Skeletal muscle satellite cell (primary cell): Measurements from ENCODE around the gene TMEM151A.

Experiments
- H3K27me3 ChIP-seq: 2 replicates; pipeline ENCODE4 v1.7.0; 2013; ENCODE audit warnings: low read length; ENCODE audit not compliant: control insufficient read depth, insufficient read depth
- H3K36me3 ChIP-seq: 2 replicates; pipeline ENCODE4 v1.7.0; 2013; ENCODE audit warnings: mild to moderate bottlenecking, control low read depth, low read length; ENCODE audit not compliant: insufficient read depth
- H3K4me1 ChIP-seq: 2 replicates; pipeline ENCODE4 v1.7.0; 2013; ENCODE audit warnings: low read length; ENCODE audit not compliant: control insufficient read depth, insufficient read depth
- H3K4me2 ChIP-seq: 2 replicates; pipeline ENCODE4 v1.7.0; 2013; ENCODE audit warnings: mild to moderate bottlenecking, low read length
- H3K4me3 ChIP-seq: 2 replicates; pipeline ENCODE4 v1.7.0; 2013; ENCODE audit warnings: low read length
- H3K9ac ChIP-seq: 2 replicates; pipeline ENCODE4 v1.7.0; 2013; ENCODE audit warnings: mild to moderate bottlenecking, low read depth, low read length, moderate library complexity
- H3K9me3 ChIP-seq: replicated peaks from 2 replicates; pipeline ENCODE4 v1.7.0; 2013; ENCODE audit warnings: mild to moderate bottlenecking, control low read depth, low read length

TMEM151A gene

GRCh38 chr11:66278363-66279091, 13.2 kb upstream of the TMEM151A start:
- Histone ChIP-seq H3K9me3 (no peaks in the 10 kb centered on the region), H3K9ac (no peak overlapping the region), H3K4me1 (peaks cover 23% of the 10 kb centered on the region), H3K4me2 (peak overlapping the region; percentile 76), H3K4me3 (peak overlapping the region; percentile 47), H3K36me3 (peaks cover 28% of the 10 kb centered on the region), H3K27me3 (no peaks in the 10 kb centered on the region)

GRCh38 chr11:66279092-66279734, 12.5 kb upstream of the TMEM151A start:
- no peaks in the 10 kb centered on the region for H3K9me3 ChIP-seq
- H3K4me2 ChIP-seq, result no peak overlapping the region
- no peak overlapping the region for H3K9ac ChIP-seq
- peaks cover 23% of the 10 kb centered on the region for H3K4me1 ChIP-seq
- H3K27me3 ChIP-seq, result no peaks in the 10 kb centered on the region
- H3K36me3 ChIP-seq, result peaks cover 23% of the 10 kb centered on the region
- no peak overlapping the region for H3K4me3 ChIP-seq

GRCh38 chr11:66280428-66280827, 11.3 kb upstream of the TMEM151A start:
- Histone ChIP-seq H3K9ac (no peak overlapping the region), H3K4me1 (peaks cover 23% of the 10 kb centered on the region)

GRCh38 chr11:66281001-66281400, 10.7 kb upstream of the TMEM151A start:
- Histone ChIP-seq H3K4me3 (no peak overlapping the region), H3K4me1 (peaks cover 23% of the 10 kb centered on the region), H3K4me2 (no peak overlapping the region), H3K9ac (no peak overlapping the region), H3K27me3 (no peaks in the 10 kb centered on the region), H3K36me3 (peaks cover 27% of the 10 kb centered on the region), H3K9me3 (no peaks in the 10 kb centered on the region)

More at GRCh38 chr11:66280428-66280827, 11.3 kb upstream of the TMEM151A start:
- no peaks in the 10 kb centered on the region for H3K9me3 ChIP-seq
- H3K36me3 ChIP-seq, result peaks cover 25% of the 10 kb centered on the region
- H3K27me3 ChIP-seq, result no peaks in the 10 kb centered on the region
- no peak overlapping the region for H3K4me2 ChIP-seq
- no peak overlapping the region for H3K4me3 ChIP-seq

- Histone ChIP-seq H3K4me1 (peaks cover 23% of the 10 kb centered on the region), H3K36me3 (peaks cover 30% of the 10 kb centered on the region), H3K27me3 (no peaks in the 10 kb centered on the region), H3K4me3 (no peak overlapping the region), H3K9ac (no peak overlapping the region), H3K9me3 (no peaks in the 10 kb centered on the region), H3K4me2 (no peak overlapping the region)
Measured at GRCh38 chr11:66281776-66282467, 9.8 kb upstream of the TMEM151A start.

GRCh38 chr11:66282468-66283455, 8.9 kb upstream of the TMEM151A start:
- Histone ChIP-seq H3K36me3 (peaks cover 33% of the 10 kb centered on the region), H3K4me1 (peaks cover 24% of the 10 kb centered on the region), H3K27me3 (no peaks in the 10 kb centered on the region), H3K9ac (no peak overlapping the region), H3K9me3 (no peaks in the 10 kb centered on the region), H3K4me2 (no peak overlapping the region), H3K4me3 (no peak overlapping the region)

- H3K4me1 ChIP-seq, result peaks cover 26% of the 10 kb centered on the region
- H3K9me3 ChIP-seq, result no peaks in the 10 kb centered on the region
- no peak overlapping the region for H3K4me2 ChIP-seq
- no peaks in the 10 kb centered on the region for H3K27me3 ChIP-seq
- peaks cover 33% of the 10 kb centered on the region for H3K36me3 ChIP-seq
- no peak overlapping the region for H3K4me3 ChIP-seq
- no peak overlapping the region for H3K9ac ChIP-seq
Measured at GRCh38 chr11:66283461-66284105, 8.1 kb upstream of the TMEM151A start.

- H3K9me3 ChIP-seq, result no peaks in the 10 kb centered on the region
- no peak overlapping the region for H3K9ac ChIP-seq
- H3K4me3 ChIP-seq, result no peak overlapping the region
- H3K36me3 ChIP-seq, result peaks cover 33% of the 10 kb centered on the region
- no peaks in the 10 kb centered on the region for H3K27me3 ChIP-seq
- peaks cover 27% of the 10 kb centered on the region for H3K4me1 ChIP-seq
- H3K4me2 ChIP-seq, result no peak overlapping the region
Measured at GRCh38 chr11:66284526-66285078, 7.1 kb upstream of the TMEM151A start.

- no peak overlapping the region for H3K4me2 ChIP-seq
- no peaks in the 10 kb centered on the region for H3K9me3 ChIP-seq
- no peaks in the 10 kb centered on the region for H3K27me3 ChIP-seq
- H3K36me3 ChIP-seq, result peaks cover 33% of the 10 kb centered on the region
- H3K9ac ChIP-seq, result no peak overlapping the region
- peaks cover 29% of the 10 kb centered on the region for H3K4me1 ChIP-seq
- H3K4me3 ChIP-seq, result no peak overlapping the region
Measured at GRCh38 chr11:66285250-66285947, 6.3 kb upstream of the TMEM151A start.

- no peak overlapping the region for H3K9ac ChIP-seq
- H3K4me1 ChIP-seq, result peaks cover 19% of the 10 kb centered on the region
- H3K9me3 ChIP-seq, result no peaks in the 10 kb centered on the region
- peak overlapping the region; percentile 97 for H3K4me2 ChIP-seq
- no peak overlapping the region for H3K4me3 ChIP-seq
- H3K27me3 ChIP-seq, result peaks cover 9% of the 10 kb centered on the region
- peaks cover 33% of the 10 kb centered on the region for H3K36me3 ChIP-seq
Measured at GRCh38 chr11:66286699-66287098, 5.0 kb upstream of the TMEM151A start.
